ENCODE results near the gene CENPM.

Gene CENPM

DNA sequence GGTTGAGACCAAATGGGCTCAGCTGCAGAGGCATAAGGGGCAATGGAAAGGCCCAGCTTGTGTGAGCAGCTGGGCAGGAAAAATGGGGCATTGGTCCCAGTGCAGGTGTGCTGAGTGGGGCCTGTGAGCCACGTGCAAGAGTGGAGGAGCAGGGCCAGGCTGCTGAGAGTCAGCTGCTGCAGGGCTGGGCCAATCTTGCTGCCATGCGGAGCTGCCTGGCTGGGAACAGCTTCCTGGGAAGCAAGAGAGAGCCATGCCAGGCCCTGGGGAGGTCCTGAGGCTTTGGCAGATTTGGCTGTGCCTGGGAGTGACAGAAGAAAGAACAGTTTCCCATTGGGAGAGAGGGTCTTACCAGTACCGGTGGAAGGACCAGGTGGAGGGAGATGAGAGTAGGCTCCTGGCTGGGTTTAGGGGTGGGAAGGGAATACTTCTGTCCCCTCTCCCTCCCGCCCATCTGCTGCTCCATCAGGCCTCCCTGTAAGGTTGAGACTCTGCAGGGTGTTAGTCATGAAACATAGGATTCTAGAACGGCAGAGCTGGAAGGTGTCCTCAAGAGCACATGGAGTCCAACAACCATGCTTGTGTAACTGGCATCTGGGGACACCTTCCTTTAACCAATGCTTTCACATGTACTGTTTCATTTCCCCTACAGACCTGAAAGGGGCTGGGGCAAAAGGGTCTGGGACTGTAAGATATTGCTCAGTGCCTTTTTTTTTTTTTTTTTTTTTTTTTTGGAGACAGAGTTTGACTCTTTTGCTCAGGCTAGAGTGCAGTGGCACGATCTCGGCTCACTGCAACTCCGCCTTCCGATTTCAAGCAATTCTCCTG, 32.7 kb upstream of the CENPM start:
- Histone ChIP-seq H3K23ac (ENCODE audit: low read length in 2 of 2) (no peak overlapping the region), H4K91ac (ENCODE audit: low read length) (no peak overlapping the region), H2BK12ac (ENCODE audit: low read length in 2 of 2) (no peak overlapping the region), H4K8ac (ENCODE audit: low read length) (no peak overlapping the region), H3K27ac (ENCODE audit: low read length, poor library complexity, severe bottlenecking) (no peak overlapping the region), H3K9me3 (ENCODE audit: control insufficient read depth, low read length) (no peaks in the 10 kb centered on the region), H3K27me3 (ENCODE audit: control insufficient read depth in 1 of 2, insufficient read depth in 1 of 2, low read length in 2 of 2) (peaks cover 63% of the 10 kb centered on the region in 2 experiments), H3K4me2 (ENCODE audit: low read length, poor library complexity, severe bottlenecking) (no peak overlapping the region), H2AFZ (ENCODE audit: low read depth, low read length) (no peak overlapping the region), H3K4ac (ENCODE audit: low read depth in 1 of 2, low read length in 2 of 2) (no peak overlapping the region), H3K18ac (ENCODE audit: low read depth in 1 of 2, low read length in 2 of 2) (no peak overlapping the region), H3K36me3 (ENCODE audit: control insufficient read depth in 1 of 2, insufficient read depth in 2 of 2, low read depth in 1 of 2, low read length in 2 of 2) (no peaks in the 10 kb centered on the region), H3K79me1 (replicated peaks; ENCODE audit: low read length, poor library complexity, severe bottlenecking) (no peaks in the 10 kb centered on the region), H3K4me3 (ENCODE audit: insufficient read depth in 1 of 2, low read depth in 1 of 2, low read length in 2 of 2) (no peak overlapping the region), H3K9ac (ENCODE audit: low read length) (no peak overlapping the region), H3K4me1 (ENCODE audit: control insufficient read depth, insufficient read depth, low read depth, low read length) (peaks cover 9% of the 10 kb centered on the region), H2BK120ac (ENCODE audit: low read depth, low read length) (no peak overlapping the region), H3K14ac (ENCODE audit: low read length in 2 of 2) (no peak overlapping the region), H2BK15ac (ENCODE audit: low read depth, poor library complexity, severe bottlenecking) (no peak overlapping the region), H2AK5ac (ENCODE audit: low read length, severe bottlenecking) (no peak overlapping the region), H2BK5ac (ENCODE audit: low read depth, low read length, poor library complexity, severe bottlenecking) (no peak overlapping the region)
- 87% methylated on average over 8 of the region's 9 CpGs for WGBS
- no peak for DNase-seq

DNA sequence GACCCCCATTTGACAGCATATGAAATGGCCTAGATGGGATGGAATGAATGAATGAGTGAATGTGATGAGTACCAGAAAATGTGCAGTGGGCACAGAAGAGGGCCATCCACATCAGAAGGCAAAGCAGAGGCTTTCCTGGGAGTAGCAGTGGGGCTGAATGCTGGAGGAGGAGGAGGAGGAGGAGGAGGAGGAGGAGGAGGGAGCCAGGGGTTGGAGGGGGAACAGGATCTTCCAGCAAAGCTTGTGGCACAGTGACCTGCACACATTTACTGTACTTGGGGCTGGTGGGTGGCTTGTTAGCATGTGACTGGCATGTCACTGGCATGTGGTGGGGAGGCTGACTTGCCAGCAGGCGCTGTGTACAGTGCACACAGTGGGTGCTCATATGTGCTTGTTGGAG, 31.8 kb upstream of the CENPM start:
- no peak overlapping the region for H3K23ac ChIP-seq (ENCODE audit: low read length in 2 of 2)
- H4K91ac ChIP-seq (ENCODE audit: low read length) = no peak overlapping the region
- no peak overlapping the region for H3K18ac ChIP-seq (ENCODE audit: low read depth in 1 of 2, low read length in 2 of 2)
- no peak overlapping the region for H4K8ac ChIP-seq (ENCODE audit: low read length)
- no peak overlapping the region for H2BK120ac ChIP-seq (ENCODE audit: low read depth, low read length)
- 100% methylated on average over 1 of the region's 1 CpG for WGBS
- no peak overlapping the region for H2BK5ac ChIP-seq (ENCODE audit: low read depth, low read length, poor library complexity, severe bottlenecking)
- H3K4me2 ChIP-seq (ENCODE audit: low read length, poor library complexity, severe bottlenecking) = no peak overlapping the region
- H3K4ac ChIP-seq (ENCODE audit: low read depth in 1 of 2, low read length in 2 of 2) = no peak overlapping the region
- peaks cover 58 to 66% of the 10 kb centered on the region in 2 experiments for H3K27me3 ChIP-seq (ENCODE audit: control insufficient read depth in 1 of 2, insufficient read depth in 1 of 2, low read length in 2 of 2)
- no peak overlapping the region for H3K4me3 ChIP-seq (ENCODE audit: insufficient read depth in 1 of 2, low read depth in 1 of 2, low read length in 2 of 2)
- H2AK5ac ChIP-seq (ENCODE audit: low read length, severe bottlenecking) = no peak overlapping the region
- H3K9ac ChIP-seq (ENCODE audit: low read length) = no peak overlapping the region
- no peak overlapping the region for H2BK12ac ChIP-seq (ENCODE audit: low read length in 2 of 2)
- no peak overlapping the region for H3K14ac ChIP-seq (ENCODE audit: low read length in 2 of 2)
- no peaks in the 10 kb centered on the region for H3K9me3 ChIP-seq (ENCODE audit: control insufficient read depth, low read length)
- H3K27ac ChIP-seq (ENCODE audit: low read length, poor library complexity, severe bottlenecking) = no peak overlapping the region
- no peak for DNase-seq
- H2AFZ ChIP-seq (ENCODE audit: low read depth, low read length) = no peak overlapping the region
- H3K36me3 ChIP-seq (ENCODE audit: control insufficient read depth in 1 of 2, insufficient read depth in 2 of 2, low read depth in 1 of 2, low read length in 2 of 2) = no peaks in the 10 kb centered on the region
- H3K79me1 ChIP-seq (replicated peaks; ENCODE audit: low read length, poor library complexity, severe bottlenecking) = no peaks in the 10 kb centered on the region
- H2BK15ac ChIP-seq (ENCODE audit: low read depth, poor library complexity, severe bottlenecking) = no peak overlapping the region
- peaks cover 9% of the 10 kb centered on the region for H3K4me1 ChIP-seq (ENCODE audit: control insufficient read depth, insufficient read depth, low read depth, low read length)

DNA sequence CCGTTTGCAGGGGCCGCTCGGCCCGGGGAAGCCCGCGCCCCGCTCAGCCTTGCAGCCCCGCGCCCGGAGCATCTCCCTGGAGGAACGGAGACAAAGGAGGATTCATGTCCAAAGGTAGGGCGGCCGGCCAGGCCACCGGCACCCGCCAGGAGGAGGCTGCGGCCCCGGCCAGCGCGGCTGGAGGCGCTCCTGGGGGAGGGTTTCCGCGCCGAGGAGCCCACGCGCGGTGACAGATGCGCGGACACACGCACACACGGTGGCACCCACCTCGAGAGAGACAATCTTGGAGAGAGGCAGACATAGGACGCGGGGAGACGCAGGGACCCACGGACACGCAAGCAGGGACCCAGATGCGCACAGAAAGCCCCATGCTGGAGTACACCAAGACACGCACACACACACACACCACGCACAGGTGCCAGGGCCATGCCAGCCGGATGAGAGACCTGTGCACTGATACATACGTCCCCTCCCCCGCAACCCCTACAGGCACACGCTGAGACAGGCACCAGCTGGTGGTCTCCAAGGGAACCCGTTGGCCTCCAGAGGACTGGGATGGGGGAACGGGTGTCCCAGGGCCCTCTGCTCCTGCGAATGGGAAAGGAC, 30.1 kb upstream of the CENPM start:
- H3K4me3 ChIP-seq (ENCODE audit: insufficient read depth in 1 of 2, low read depth in 1 of 2, low read length in 2 of 2) = peak overlapping the region in 1 of 2 experiments; percentile 53
- no peak overlapping the region for H2BK15ac ChIP-seq (ENCODE audit: low read depth, poor library complexity, severe bottlenecking)
- H3K4me2 ChIP-seq (ENCODE audit: low read length, poor library complexity, severe bottlenecking) = peak overlapping the region; percentile 62
- H3K4me1 ChIP-seq (ENCODE audit: control insufficient read depth, insufficient read depth, low read depth, low read length) = peaks cover 9% of the 10 kb centered on the region
- no peak overlapping the region for H2BK120ac ChIP-seq (ENCODE audit: low read depth, low read length)
- H3K9ac ChIP-seq (ENCODE audit: low read length) = no peak overlapping the region
- H3K27me3 ChIP-seq (ENCODE audit: control insufficient read depth in 1 of 2, insufficient read depth in 1 of 2, low read length in 2 of 2) = peaks cover 56 to 77% of the 10 kb centered on the region in 2 experiments
- 6% methylated on average over 37 of the region's 46 CpGs for WGBS
- H2BK5ac ChIP-seq (ENCODE audit: low read depth, low read length, poor library complexity, severe bottlenecking) = no peak overlapping the region
- H3K4ac ChIP-seq (ENCODE audit: low read depth in 1 of 2, low read length in 2 of 2) = no peak overlapping the region
- H3K27ac ChIP-seq (ENCODE audit: low read length, poor library complexity, severe bottlenecking) = no peak overlapping the region
- DNase-seq = no peak
- H2BK12ac ChIP-seq (ENCODE audit: low read length in 2 of 2) = no peak overlapping the region
- no peak overlapping the region for H3K14ac ChIP-seq (ENCODE audit: low read length in 2 of 2)
- no peak overlapping the region for H3K18ac ChIP-seq (ENCODE audit: low read depth in 1 of 2, low read length in 2 of 2)
- H4K8ac ChIP-seq (ENCODE audit: low read length) = no peak overlapping the region
- H3K9me3 ChIP-seq (ENCODE audit: control insufficient read depth, low read length) = no peaks in the 10 kb centered on the region
- H3K23ac ChIP-seq (ENCODE audit: low read length in 2 of 2) = peak overlapping the region in 1 of 2 experiments; percentile 66
- H2AK5ac ChIP-seq (ENCODE audit: low read length, severe bottlenecking) = no peak overlapping the region
- H2AFZ ChIP-seq (ENCODE audit: low read depth, low read length) = no peak overlapping the region
- no peak overlapping the region for H4K91ac ChIP-seq (ENCODE audit: low read length)
- no peaks in the 10 kb centered on the region for H3K79me1 ChIP-seq (replicated peaks; ENCODE audit: low read length, poor library complexity, severe bottlenecking)
- H3K36me3 ChIP-seq (ENCODE audit: control insufficient read depth in 1 of 2, insufficient read depth in 2 of 2, low read depth in 1 of 2, low read length in 2 of 2) = no peaks in the 10 kb centered on the region

DNA sequence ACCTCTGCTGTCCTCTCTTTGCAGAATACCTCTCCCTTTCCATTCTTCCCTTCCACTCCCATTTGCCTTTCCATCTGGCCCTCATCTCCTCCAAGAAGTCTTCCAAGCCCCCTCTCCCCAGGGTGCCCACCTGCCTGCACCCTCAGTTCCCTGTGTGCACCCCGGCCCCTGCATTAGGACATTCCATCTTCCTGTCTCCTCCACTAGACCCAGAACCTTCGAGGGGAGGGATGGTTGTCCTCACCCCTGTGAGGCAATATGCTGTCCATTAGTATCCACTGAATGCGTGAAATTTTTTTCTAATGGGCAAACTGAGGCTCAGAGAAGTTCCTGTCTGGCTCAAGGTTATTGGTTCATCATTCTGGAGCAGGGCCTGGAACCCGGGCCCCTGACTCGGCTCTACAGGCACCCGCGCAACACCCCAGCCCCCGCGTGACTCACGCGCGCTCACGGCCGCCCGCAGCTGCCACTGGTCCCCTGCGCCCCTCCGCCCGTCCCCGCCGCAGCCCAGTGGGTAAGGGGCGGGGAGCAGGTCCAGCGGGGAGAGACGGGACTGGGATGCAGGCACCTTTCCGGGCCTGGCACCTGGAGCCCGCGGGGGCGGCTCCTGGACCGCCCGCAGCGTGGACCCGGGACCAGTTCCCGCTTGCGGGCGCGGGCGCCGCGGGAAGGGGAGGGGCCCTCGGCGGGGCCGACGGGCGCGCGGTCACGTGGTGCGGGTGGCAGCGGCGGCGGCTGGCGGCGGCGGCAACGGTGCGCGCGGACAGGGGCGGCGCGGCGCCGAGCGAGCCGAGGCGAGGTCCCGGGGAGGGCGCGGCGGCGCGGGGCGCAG, 29.3 kb upstream of the CENPM start:
- Histone ChIP-seq H2BK12ac (ENCODE audit: low read length in 2 of 2) (no peak overlapping the region), H4K8ac (ENCODE audit: low read length) (no peak overlapping the region), H2BK120ac (ENCODE audit: low read depth, low read length) (no peak overlapping the region), H3K9ac (ENCODE audit: low read length) (no peak overlapping the region), H3K4me1 (ENCODE audit: control insufficient read depth, insufficient read depth, low read depth, low read length) (peaks cover 9% of the 10 kb centered on the region), H3K79me1 (replicated peaks; ENCODE audit: low read length, poor library complexity, severe bottlenecking) (no peaks in the 10 kb centered on the region), H3K9me3 (ENCODE audit: control insufficient read depth, low read length) (no peaks in the 10 kb centered on the region), H3K27me3 (ENCODE audit: control insufficient read depth in 1 of 2, insufficient read depth in 1 of 2, low read length in 2 of 2) (peaks cover 62 to 78% of the 10 kb centered on the region in 2 experiments), H3K23ac (ENCODE audit: low read length in 2 of 2) (no peak overlapping the region), H2BK15ac (ENCODE audit: low read depth, poor library complexity, severe bottlenecking) (no peak overlapping the region), H4K91ac (ENCODE audit: low read length) (no peak overlapping the region), H3K36me3 (ENCODE audit: control insufficient read depth in 1 of 2, insufficient read depth in 2 of 2, low read depth in 1 of 2, low read length in 2 of 2) (no peaks in the 10 kb centered on the region), H2BK5ac (ENCODE audit: low read depth, low read length, poor library complexity, severe bottlenecking) (no peak overlapping the region), H3K18ac (ENCODE audit: low read depth in 1 of 2, low read length in 2 of 2) (no peak overlapping the region), H2AK5ac (ENCODE audit: low read length, severe bottlenecking) (no peak overlapping the region), H3K4ac (ENCODE audit: low read depth in 1 of 2, low read length in 2 of 2) (no peak overlapping the region), H3K4me3 (ENCODE audit: insufficient read depth in 1 of 2, low read depth in 1 of 2, low read length in 2 of 2) (peak overlapping the region; percentile 29 to 39), H3K27ac (ENCODE audit: low read length, poor library complexity, severe bottlenecking) (no peak overlapping the region), H2AFZ (ENCODE audit: low read depth, low read length) (no peak overlapping the region), H3K4me2 (ENCODE audit: low read length, poor library complexity, severe bottlenecking) (peak overlapping the region; percentile 87), H3K14ac (ENCODE audit: low read length in 2 of 2) (no peak overlapping the region)
- 9% methylated on average over 21 of the region's 72 CpGs for WGBS
- DNase-seq = no peak

Measured in mesenchymal stem cell (in vitro differentiated cells and primary cell).